ENCODE measurements around the gene SLC18A3.

DNA sequence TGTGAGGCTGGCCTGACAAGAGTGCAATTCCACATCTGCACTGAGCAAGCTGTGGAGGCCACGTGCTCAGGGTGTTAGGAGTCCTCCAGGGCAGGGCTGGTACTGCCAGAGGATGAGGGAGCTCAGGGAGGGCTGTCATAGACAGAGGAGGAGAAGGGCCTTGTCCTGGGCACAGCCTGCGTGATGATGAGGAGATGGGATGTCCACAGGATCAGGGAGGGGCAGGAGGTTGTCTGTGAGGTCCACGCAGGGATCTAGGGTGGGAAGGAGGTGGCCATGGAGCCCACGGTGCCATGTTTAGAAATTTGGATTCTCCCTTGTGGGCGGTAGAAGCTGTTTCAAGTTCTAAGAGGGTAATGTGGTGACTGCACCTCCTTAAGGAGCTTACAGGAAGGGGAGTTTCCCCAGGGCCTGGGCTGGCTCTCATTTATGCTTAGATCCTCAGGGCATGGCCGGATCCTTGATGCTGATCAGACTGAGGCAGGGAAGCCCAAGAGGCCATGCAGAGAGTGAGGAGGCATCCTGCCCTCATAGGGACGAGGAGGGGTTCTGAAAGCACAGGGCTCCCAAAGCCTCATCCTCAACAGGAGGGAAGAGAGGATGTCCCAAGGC is 34.0 kb downstream of the SLC18A3 start:
- no peak for TF ChIP-seq CTCF (IDR thresholded peaks at IDR 0.05)
- no peak for TF ChIP-seq POLR2A (IDR thresholded peaks at IDR 0.05; ENCODE audit: low read depth)

All from esophagus muscularis mucosa (tissue), 3 donors.